Measurements from ENCODE around the gene ARHGDIB. TPM values are rescaled to one million over a fixed set of nuclear protein-coding genes. Genes with fewer than 3 reads are reported as not detected.

Gene ARHGDIB
- total RNA-seq, 2 donors from 2014 or later, result 40.2 to 65.9 TPM

DNA sequence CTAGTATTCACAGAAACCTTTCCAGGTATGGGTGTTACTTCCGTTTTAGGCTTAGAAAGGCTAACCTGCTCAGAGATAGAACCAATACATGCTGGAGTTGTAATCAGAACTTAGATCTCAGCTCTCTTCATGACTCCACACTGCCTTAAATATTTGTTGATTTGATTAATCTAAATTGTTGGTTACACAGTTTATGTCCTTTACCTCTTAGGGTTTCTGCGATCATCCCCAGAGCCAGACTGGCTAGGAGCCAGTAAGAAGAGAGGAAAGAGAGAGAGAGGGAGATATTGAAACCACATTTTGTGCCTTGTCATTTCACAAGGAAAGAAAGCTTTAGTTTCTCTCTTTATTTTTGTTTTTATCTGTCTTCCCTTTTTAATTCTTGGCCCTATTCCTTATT is 58.9 kb downstream of the ARHGDIB start:
- intact Hi-C loops (cut with DNase I), result no loop called here
- no peaks in the 10 kb centered on the region for H3K9me3 ChIP-seq
- no peaks in the 10 kb centered on the region for H3K36me3 ChIP-seq
- no peak for DNase-seq (ENCODE audit: low spot score)
- TF ChIP-seq, protein P1, sequence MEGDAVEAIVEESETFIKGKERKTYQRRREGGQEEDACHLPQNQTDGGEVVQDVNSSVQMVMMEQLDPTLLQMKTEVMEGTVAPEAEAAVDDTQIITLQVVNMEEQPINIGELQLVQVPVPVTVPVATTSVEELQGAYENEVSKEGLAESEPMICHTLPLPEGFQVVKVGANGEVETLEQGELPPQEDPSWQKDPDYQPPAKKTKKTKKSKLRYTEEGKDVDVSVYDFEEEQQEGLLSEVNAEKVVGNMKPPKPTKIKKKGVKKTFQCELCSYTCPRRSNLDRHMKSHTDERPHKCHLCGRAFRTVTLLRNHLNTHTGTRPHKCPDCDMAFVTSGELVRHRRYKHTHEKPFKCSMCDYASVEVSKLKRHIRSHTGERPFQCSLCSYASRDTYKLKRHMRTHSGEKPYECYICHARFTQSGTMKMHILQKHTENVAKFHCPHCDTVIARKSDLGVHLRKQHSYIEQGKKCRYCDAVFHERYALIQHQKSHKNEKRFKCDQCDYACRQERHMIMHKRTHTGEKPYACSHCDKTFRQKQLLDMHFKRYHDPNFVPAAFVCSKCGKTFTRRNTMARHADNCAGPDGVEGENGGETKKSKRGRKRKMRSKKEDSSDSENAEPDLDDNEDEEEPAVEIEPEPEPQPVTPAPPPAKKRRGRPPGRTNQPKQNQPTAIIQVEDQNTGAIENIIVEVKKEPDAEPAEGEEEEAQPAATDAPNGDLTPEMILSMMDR (IDR thresholded peaks at IDR 0.05), result no peak
- no peak for TF ChIP-seq POLR2A (IDR thresholded peaks at IDR 0.05)
- no peak for TF ChIP-seq POLR2AphosphoS5 (IDR thresholded peaks at IDR 0.05)
- H3K27ac ChIP-seq, result no peak overlapping the region
- H3K4me3 ChIP-seq, result no peak overlapping the region
- no peaks in the 10 kb centered on the region for H3K27me3 ChIP-seq (replicated peaks; ENCODE audit: insufficient read depth)
- WGBS, result 34% methylated on average over 2 of the region's 2 CpGs
- no peaks in the 10 kb centered on the region for H3K4me1 ChIP-seq (replicated peaks)

DNA sequence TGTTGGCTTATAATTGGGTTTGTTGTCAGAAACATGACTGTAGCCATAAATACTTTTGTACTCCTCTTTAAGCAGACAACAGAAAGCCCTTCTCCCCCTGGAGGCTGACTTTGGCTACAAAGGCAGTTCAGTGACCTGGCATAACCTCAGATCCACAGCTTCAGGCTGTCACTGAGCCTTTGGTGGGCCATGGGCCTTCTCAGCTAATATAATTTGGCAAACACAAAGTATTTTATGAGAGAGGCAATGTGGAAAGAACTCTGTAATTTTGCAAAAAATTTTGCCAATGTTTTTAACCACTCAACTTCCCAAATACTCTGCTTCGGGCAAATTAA is 60.2 kb downstream of the ARHGDIB start:
- no peak for TF ChIP-seq POLR2A (IDR thresholded peaks at IDR 0.05)
- TF ChIP-seq, protein P1 (IDR thresholded peaks at IDR 0.05), result no peak
- no peak for TF ChIP-seq POLR2AphosphoS5 (IDR thresholded peaks at IDR 0.05)
- 97% methylated on average over 1 of the region's 1 CpG for WGBS
- no peaks in the 10 kb centered on the region for H3K9me3 ChIP-seq
- intact Hi-C loops (cut with DNase I), result no loop called here
- no peaks in the 10 kb centered on the region for H3K27me3 ChIP-seq (replicated peaks; ENCODE audit: insufficient read depth)
- H3K4me3 ChIP-seq, result no peak overlapping the region
- H3K4me1 ChIP-seq (replicated peaks), result no peaks in the 10 kb centered on the region
- no peak overlapping the region for H3K27ac ChIP-seq
- no peak for DNase-seq (ENCODE audit: low spot score)
- H3K36me3 ChIP-seq, result no peaks in the 10 kb centered on the region

DNA sequence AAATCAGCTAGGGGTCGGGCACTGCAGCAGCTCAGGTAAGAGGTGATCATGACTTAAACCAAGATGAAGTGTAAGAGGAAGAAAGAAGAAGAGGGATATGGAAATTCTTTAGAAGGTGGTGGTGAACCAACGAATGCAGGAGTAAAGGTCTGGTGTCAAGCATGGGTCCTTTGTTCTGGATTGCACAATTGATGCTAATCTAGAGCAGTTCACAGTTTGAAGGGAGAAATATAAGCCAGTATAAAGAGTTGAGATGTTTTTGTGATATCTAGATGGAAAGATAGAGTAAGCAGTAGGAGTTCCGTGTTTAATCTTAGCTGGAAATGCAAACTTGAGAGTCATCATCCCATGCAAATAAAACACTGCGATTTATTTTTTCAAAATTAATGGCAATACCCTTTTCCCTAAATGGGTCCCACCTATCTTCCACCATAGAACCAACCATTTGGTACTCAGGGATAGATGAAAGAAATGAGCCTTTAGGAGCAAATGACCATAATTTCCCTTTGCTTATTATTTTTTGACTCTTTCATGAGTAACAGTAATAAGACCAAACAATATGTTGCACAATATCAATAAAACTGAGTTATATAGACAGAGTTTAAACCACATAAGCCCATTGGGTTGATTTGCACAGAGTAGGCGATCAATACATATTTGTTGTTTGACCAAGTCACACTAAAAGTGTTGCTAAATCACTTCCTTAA is 60.7 kb downstream of the ARHGDIB start:
- DNase-seq (ENCODE audit: low spot score), result no peak
- H3K9me3 ChIP-seq, result no peaks in the 10 kb centered on the region
- H3K4me1 ChIP-seq (replicated peaks), result no peaks in the 10 kb centered on the region
- WGBS, result 87% methylated on average over 5 of the region's 5 CpGs
- intact Hi-C loops (cut with DNase I), result no loop called here
- H3K27ac ChIP-seq, result no peak overlapping the region
- no peaks in the 10 kb centered on the region for H3K36me3 ChIP-seq
- H3K4me3 ChIP-seq, result no peak overlapping the region
- TF ChIP-seq, protein P1 (IDR thresholded peaks at IDR 0.05), result no peak
- TF ChIP-seq POLR2A (IDR thresholded peaks at IDR 0.05) (no peak), POLR2AphosphoS5 (IDR thresholded peaks at IDR 0.05) (no peak)
- H3K27me3 ChIP-seq (replicated peaks; ENCODE audit: insufficient read depth), result no peaks in the 10 kb centered on the region

DNA sequence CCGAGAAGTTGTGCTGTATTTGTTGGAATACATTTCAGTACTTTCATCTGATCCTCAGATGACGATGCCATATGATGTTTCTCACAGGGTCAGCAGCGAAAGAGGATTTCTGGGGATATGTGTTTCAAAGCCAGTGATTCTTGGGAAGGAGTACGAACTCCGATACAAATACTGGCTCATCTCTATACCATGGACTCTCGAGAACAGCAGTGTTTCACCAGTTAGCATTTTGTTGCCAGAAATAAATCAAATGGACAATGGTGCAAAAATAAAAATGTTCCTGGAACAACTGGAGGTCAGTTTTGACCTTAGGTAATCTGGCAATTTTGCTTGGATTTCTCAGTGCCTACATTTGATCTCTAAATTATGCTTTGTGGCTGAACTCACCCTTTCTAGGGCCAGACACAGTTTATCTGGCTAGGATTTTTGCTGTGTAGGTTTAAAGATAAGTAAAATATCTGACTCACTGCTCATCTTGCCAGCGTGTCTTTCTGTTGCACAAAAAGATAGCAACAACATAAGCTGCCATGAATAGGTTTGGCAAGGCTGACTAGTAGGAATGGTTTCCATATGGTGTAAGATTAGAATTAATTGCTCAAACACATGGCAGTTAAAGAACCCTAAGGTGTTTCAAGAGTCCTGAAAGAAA is 64.8 kb downstream of the ARHGDIB start:
- Histone ChIP-seq H3K9me3 (no peaks in the 10 kb centered on the region), H3K4me3 (no peak overlapping the region), H3K27ac (peak overlapping the region; percentile 27 to 34), H3K27me3 (replicated peaks; ENCODE audit: insufficient read depth) (no peaks in the 10 kb centered on the region), H3K36me3 (no peaks in the 10 kb centered on the region), H3K4me1 (replicated peaks) (no peaks in the 10 kb centered on the region)
- 63% methylated on average over 7 of the region's 7 CpGs for WGBS
- intact Hi-C loops (cut with DNase I), result no loop called here
- DNase-seq (ENCODE audit: low spot score), result no peak
- no peak for TF ChIP-seq POLR2A (IDR thresholded peaks at IDR 0.05)
- TF ChIP-seq, protein P1 (IDR thresholded peaks at IDR 0.05), result no peak
- TF ChIP-seq POLR2AphosphoS5 (IDR thresholded peaks at IDR 0.05), result no peak
